ENCODE data around the gene SLC9A2.

DNA sequence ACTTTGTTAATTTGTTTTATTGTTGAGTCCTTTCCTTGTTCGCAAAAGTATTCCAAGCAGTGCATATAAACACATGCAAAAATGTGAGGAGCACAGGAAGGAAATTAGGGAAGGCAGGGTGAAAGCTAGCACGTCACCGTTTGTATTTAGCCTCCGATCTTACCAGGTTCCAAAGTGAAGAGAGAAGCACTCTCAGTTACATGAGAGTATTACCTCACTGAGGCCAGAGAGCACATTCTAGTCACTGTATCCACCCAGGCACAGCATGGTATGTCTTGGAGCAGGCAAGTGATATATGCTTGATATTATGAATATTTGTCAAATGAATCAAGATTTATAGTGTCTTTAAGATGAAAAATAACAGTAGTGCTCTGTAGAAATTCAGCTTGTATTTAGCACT, 135.9 kb downstream of the SLC9A2 start:
- TF ChIP-seq, protein P1, sequence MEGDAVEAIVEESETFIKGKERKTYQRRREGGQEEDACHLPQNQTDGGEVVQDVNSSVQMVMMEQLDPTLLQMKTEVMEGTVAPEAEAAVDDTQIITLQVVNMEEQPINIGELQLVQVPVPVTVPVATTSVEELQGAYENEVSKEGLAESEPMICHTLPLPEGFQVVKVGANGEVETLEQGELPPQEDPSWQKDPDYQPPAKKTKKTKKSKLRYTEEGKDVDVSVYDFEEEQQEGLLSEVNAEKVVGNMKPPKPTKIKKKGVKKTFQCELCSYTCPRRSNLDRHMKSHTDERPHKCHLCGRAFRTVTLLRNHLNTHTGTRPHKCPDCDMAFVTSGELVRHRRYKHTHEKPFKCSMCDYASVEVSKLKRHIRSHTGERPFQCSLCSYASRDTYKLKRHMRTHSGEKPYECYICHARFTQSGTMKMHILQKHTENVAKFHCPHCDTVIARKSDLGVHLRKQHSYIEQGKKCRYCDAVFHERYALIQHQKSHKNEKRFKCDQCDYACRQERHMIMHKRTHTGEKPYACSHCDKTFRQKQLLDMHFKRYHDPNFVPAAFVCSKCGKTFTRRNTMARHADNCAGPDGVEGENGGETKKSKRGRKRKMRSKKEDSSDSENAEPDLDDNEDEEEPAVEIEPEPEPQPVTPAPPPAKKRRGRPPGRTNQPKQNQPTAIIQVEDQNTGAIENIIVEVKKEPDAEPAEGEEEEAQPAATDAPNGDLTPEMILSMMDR (conservative IDR thresholded peaks at IDR 0.05 in 1 of 2, IDR thresholded peaks at IDR 0.05 in 1 of 2; ENCODE audit: low read depth in 1 of 2, low read length in 2 of 2) = no peak
- no peak for TF ChIP-seq EZH2 (IDR thresholded peaks at IDR 0.05; ENCODE audit: low read length, missing control alignments)
